Measurements from ENCODE around the gene FUT7. TPM values are rescaled to one million over a fixed set of nuclear protein-coding genes. Genes with fewer than 3 reads are reported as not detected.

The FUT7 gene
- total and polyA plus RNA-seq, 9 of the 15 experiments (the other 6 are each of a cell fraction or from before 2014, with no cell fraction given) = not detected

DNA sequence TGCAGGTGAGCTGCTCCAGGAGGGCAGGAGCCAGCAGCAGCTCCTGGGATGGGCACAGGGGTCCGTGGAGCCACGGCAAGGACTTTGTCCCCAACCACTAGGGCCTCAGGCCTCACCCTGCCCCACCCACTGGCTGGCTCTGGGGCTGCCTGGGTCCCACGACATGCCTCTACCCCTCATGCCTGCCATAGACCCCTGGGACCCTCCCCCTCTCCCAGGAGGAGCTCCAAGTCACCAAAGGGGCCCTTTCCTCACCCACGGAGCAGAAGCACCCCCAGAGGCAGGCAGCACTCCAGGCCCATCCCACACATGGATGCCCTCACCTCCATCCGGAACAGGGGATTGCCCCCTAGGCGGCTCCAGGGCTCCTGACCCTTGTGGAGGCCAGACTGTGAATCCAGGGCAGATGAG lies 10.3 kb downstream of the FUT7 start:
- no TSS peak for BruUV-seq (replicated peaks)
- no peak overlapping the region for H2AFZ ChIP-seq (ENCODE audit: low read depth, low read length)
- intact Hi-C loops (cut with micrococcal nuclease) (no loop called here), in situ Hi-C loops (cut with MboI) (no loop called here)
- no peak for FAIRE-seq
- no peak overlapping the region for H3K4me3 ChIP-seq
- ChIA-PET CTCF (ENCODE audit: low intra/inter-chr PET ratio) (no interaction called here), POLR2A (no interaction called here)
- H3K4me1 ChIP-seq (replicated peaks in 1 of 2; ENCODE audit: control insufficient read depth in 2 of 2, insufficient read depth in 2 of 2, low read length in 2 of 2) = peaks cover 4 to 87% of the 10 kb centered on the region in 2 experiments; a peak in 4 of 5 replicates
- no peak; the same call in 2 of the 3 replicates for ATAC-seq
- H3K27me3 ChIP-seq (ENCODE audit: control insufficient read depth in 2 of 2, insufficient read depth in 2 of 2, low read length in 2 of 2) = no peaks in the 10 kb centered on the region
- TF ChIP-seq, protein P1, sequence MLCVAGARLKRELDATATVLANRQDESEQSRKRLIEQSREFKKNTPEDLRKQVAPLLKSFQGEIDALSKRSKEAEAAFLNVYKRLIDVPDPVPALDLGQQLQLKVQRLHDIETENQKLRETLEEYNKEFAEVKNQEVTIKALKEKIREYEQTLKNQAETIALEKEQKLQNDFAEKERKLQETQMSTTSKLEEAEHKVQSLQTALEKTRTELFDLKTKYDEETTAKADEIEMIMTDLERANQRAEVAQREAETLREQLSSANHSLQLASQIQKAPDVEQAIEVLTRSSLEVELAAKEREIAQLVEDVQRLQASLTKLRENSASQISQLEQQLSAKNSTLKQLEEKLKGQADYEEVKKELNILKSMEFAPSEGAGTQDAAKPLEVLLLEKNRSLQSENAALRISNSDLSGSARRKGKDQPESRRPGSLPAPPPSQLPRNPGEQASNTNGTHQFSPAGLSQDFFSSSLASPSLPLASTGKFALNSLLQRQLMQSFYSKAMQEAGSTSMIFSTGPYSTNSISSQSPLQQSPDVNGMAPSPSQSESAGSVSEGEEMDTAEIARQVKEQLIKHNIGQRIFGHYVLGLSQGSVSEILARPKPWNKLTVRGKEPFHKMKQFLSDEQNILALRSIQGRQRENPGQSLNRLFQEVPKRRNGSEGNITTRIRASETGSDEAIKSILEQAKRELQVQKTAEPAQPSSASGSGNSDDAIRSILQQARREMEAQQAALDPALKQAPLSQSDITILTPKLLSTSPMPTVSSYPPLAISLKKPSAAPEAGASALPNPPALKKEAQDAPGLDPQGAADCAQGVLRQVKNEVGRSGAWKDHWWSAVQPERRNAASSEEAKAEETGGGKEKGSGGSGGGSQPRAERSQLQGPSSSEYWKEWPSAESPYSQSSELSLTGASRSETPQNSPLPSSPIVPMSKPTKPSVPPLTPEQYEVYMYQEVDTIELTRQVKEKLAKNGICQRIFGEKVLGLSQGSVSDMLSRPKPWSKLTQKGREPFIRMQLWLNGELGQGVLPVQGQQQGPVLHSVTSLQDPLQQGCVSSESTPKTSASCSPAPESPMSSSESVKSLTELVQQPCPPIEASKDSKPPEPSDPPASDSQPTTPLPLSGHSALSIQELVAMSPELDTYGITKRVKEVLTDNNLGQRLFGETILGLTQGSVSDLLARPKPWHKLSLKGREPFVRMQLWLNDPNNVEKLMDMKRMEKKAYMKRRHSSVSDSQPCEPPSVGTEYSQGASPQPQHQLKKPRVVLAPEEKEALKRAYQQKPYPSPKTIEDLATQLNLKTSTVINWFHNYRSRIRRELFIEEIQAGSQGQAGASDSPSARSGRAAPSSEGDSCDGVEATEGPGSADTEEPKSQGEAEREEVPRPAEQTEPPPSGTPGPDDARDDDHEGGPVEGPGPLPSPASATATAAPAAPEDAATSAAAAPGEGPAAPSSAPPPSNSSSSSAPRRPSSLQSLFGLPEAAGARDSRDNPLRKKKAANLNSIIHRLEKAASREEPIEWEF (CRISPR knock-in tag; IDR thresholded peaks at IDR 0.05) = no peak
- TF ChIP-seq MAZ (CRISPR knock-in tag; conservative IDR thresholded peaks at IDR 0.05 in 1 of 2, IDR thresholded peaks at IDR 0.05 in 1 of 2) (no peak), ZNF146 (CRISPR knock-in tag; IDR thresholded peaks at IDR 0.05; ENCODE audit: unreplicated experiment) (no peak), GATA2 (CRISPR knock-in tag; IDR thresholded peaks at IDR 0.05) (no peak), KDM1A (IDR thresholded peaks at IDR 0.05) (no peak), HNRNPL (IDR thresholded peaks at IDR 0.05; ENCODE audit: low read depth, low read length) (no peak)
- TF ChIP-seq, protein P2, sequence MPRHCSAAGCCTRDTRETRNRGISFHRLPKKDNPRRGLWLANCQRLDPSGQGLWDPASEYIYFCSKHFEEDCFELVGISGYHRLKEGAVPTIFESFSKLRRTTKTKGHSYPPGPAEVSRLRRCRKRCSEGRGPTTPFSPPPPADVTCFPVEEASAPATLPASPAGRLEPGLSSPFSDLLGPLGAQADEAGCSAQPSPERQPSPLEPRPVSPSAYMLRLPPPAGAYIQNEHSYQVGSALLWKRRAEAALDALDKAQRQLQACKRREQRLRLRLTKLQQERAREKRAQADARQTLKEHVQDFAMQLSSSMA (CRISPR knock-in tag; IDR thresholded peaks at IDR 0.05) = no peak
- TF ChIP-seq, protein P3, sequence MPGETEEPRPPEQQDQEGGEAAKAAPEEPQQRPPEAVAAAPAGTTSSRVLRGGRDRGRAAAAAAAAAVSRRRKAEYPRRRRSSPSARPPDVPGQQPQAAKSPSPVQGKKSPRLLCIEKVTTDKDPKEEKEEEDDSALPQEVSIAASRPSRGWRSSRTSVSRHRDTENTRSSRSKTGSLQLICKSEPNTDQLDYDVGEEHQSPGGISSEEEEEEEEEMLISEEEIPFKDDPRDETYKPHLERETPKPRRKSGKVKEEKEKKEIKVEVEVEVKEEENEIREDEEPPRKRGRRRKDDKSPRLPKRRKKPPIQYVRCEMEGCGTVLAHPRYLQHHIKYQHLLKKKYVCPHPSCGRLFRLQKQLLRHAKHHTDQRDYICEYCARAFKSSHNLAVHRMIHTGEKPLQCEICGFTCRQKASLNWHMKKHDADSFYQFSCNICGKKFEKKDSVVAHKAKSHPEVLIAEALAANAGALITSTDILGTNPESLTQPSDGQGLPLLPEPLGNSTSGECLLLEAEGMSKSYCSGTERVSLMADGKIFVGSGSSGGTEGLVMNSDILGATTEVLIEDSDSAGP (CRISPR knock-in tag; IDR thresholded peaks at IDR 0.05) = no peak
- H3K9ac ChIP-seq (ENCODE audit: insufficient read depth in 1 of 2, low read depth in 2 of 2, low read length in 2 of 2) = no peak overlapping the region; a peak in 1 of 4 replicates
- no peaks in the 10 kb centered on the region for H3K36me3 ChIP-seq (ENCODE audit: control insufficient read depth, insufficient read depth, low read length)
- 28% methylated on average over 4 of the region's 6 CpGs for WGBS (ENCODE audit: insufficient coverage, low coverage, missing lambda C conversion rate)
- DNase-seq (ENCODE audit: extremely low read depth in 1 of 4, low spot score in 3 of 4) = no peak
- no peaks in the 10 kb centered on the region for H3K79me2 ChIP-seq (ENCODE audit: control insufficient read depth, insufficient read depth, low read length)
- no peak overlapping the region for H3K4me2 ChIP-seq (ENCODE audit: insufficient read depth, low read length)
- no peaks in the 10 kb centered on the region for H3K9me3 ChIP-seq (replicated peaks; ENCODE audit: control insufficient read depth, insufficient read depth, low read depth, low read length)
- no peaks in the 10 kb centered on the region for H3K9me1 ChIP-seq (ENCODE audit: control insufficient read depth, insufficient read depth, low read length)
- H4K20me1 ChIP-seq (replicated peaks; ENCODE audit: control insufficient read depth, insufficient read depth, low read length) = 0 out of 2 replicates have a peak, but pooled peaks cover 5% of the 10 kb centered on the region
- H3K27ac ChIP-seq (ENCODE audit: extremely low read depth, low read depth, low read length) = no peak overlapping the region
